ENCODE data around the gene SPOCK1. TPM values are rescaled to one million over a fixed set of nuclear protein-coding genes. Genes with fewer than 3 reads are reported as not detected.

The SPOCK1 gene
- total and polyA plus RNA-seq, 7 donors: 4.2 to 52.7 (median 16.0) TPM

DNA sequence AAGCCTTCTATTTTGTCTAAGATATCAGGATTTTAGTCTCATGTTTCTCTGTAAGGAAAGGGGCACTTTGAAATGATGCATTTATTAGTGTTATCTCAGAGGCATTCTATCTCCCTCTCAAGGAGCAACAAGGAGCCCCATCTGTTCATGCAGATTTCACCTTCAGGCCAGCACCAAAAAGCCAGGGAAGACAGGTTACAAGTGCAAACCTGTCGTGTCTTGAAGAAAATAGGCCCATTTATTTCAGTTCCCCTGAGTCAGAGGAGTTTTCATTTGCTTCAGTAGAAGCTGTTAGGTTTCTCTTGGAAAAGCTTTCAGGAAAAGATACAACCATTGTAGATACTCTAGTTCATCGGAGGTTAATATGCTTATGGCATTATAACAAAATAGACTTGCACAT is 97.2 kb downstream of the SPOCK1 start:
- no peak for DNase-seq
- no peaks in the 10 kb centered on the region for H3K4me1 ChIP-seq
- H3K9me3 ChIP-seq: no peaks in the 10 kb centered on the region
- WGBS, 3 donors: 66 to 75% (median 74%) methylated on average over 2 of the region's 2 CpGs
- TF ChIP-seq, protein P1, sequence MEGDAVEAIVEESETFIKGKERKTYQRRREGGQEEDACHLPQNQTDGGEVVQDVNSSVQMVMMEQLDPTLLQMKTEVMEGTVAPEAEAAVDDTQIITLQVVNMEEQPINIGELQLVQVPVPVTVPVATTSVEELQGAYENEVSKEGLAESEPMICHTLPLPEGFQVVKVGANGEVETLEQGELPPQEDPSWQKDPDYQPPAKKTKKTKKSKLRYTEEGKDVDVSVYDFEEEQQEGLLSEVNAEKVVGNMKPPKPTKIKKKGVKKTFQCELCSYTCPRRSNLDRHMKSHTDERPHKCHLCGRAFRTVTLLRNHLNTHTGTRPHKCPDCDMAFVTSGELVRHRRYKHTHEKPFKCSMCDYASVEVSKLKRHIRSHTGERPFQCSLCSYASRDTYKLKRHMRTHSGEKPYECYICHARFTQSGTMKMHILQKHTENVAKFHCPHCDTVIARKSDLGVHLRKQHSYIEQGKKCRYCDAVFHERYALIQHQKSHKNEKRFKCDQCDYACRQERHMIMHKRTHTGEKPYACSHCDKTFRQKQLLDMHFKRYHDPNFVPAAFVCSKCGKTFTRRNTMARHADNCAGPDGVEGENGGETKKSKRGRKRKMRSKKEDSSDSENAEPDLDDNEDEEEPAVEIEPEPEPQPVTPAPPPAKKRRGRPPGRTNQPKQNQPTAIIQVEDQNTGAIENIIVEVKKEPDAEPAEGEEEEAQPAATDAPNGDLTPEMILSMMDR (IDR thresholded peaks at IDR 0.05): no peak
- intact Hi-C loops (cut with DNase I): no loop called here
- H3K27me3 ChIP-seq (ENCODE audit: insufficient read depth in 3 of 3, low read length in 2 of 3): no peaks in the 10 kb centered on the region
- no peak for ATAC-seq
- no peak overlapping the region for H3K27ac ChIP-seq
- no peak overlapping the region for H3K4me3 ChIP-seq
- H3K36me3 ChIP-seq (ENCODE audit: insufficient read depth in 1 of 2, low read depth in 1 of 2): no peaks in the 10 kb centered on the region

DNA sequence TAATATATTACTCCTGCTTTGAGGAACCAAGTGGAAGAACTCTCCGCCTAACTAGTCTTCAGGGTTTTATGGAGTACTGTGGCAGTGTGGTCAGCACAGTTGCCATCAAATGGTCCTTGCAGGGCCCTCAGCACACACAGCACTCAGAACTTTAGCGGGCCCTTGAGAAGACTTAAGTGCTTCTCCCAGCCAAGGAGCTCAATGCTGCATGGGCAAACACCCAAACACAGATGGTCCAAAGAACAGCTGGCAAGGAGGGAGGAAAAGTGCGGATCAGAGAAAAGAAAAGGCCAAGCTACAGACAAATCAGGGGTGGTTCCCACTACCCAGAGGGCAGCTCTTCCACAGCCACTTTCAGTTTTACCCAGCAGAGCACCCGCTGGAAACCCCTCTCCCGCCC is 98.6 kb downstream of the SPOCK1 start:
- no peaks in the 10 kb centered on the region for H3K36me3 ChIP-seq (ENCODE audit: insufficient read depth in 1 of 2, low read depth in 1 of 2)
- no peak overlapping the region for H3K27ac ChIP-seq
- H3K27me3 ChIP-seq (ENCODE audit: insufficient read depth in 3 of 3, low read length in 2 of 3): no peaks in the 10 kb centered on the region
- WGBS, 3 donors: 62 to 72% (median 69%) methylated on average over 5 of the region's 5 CpGs
- intact Hi-C loops (cut with DNase I): no loop called here
- no peak overlapping the region for H3K4me3 ChIP-seq
- no peaks in the 10 kb centered on the region for H3K4me1 ChIP-seq
- TF ChIP-seq, protein P1 (IDR thresholded peaks at IDR 0.05): no peak
- H3K9me3 ChIP-seq: no peaks in the 10 kb centered on the region
- ATAC-seq: no peak
- DNase-seq: no peak

DNA sequence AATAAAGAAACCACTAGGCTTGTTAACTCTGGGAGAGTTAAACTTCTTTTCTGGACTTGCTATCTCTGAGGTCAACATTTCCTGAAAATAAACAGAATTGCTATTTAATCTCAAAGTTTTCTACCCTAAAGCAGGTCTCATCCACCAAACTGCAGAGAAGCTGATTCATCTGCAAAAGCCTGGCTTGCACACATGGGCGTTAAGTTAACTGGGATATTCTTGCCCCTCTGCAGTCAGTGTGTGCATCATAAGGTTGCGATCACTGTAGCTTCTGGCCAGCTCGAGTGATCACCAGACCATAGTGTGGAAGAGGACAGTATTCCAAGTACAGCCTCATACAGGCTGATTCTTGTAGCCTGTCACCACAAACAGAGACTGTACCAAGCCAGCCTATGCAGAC is 99.2 kb downstream of the SPOCK1 start:
- WGBS, 3 donors: 82 to 85% (median 82%) methylated on average over 3 of the region's 3 CpGs
- Histone ChIP-seq H3K4me1 (no peaks in the 10 kb centered on the region), H3K36me3 (ENCODE audit: insufficient read depth in 1 of 2, low read depth in 1 of 2) (no peaks in the 10 kb centered on the region), H3K4me3 (no peak overlapping the region), H3K9me3 (no peaks in the 10 kb centered on the region), H3K27ac (no peak overlapping the region), H3K27me3 (ENCODE audit: insufficient read depth in 3 of 3, low read length in 2 of 3) (no peaks in the 10 kb centered on the region)
- ATAC-seq (no peak), DNase-seq (no peak)
- TF ChIP-seq, protein P1 (IDR thresholded peaks at IDR 0.05): no peak
- intact Hi-C loops (cut with DNase I): no loop called here

DNA sequence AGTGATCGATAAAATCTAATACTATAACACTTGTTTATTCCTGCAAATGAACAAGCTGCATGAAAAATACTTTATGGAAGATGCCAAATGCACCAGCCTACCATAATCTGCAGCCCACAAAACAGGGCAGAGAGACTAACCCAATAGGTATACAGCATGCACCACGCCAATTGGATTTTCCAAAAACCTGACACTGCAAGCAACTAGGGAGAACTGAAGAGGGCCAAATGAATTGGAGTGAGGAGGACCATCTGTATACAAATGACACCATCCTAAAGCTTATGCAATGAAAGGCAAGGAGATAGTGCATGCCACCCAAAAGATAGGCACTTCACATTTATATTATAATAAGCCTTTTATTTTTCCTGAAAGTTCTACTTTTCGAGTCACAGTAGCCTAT is 100.4 kb downstream of the SPOCK1 start:
- TF ChIP-seq, protein P1 (IDR thresholded peaks at IDR 0.05): no peak
- no peaks in the 10 kb centered on the region for H3K4me1 ChIP-seq
- ATAC-seq: no peak
- no peaks in the 10 kb centered on the region for H3K27me3 ChIP-seq (ENCODE audit: insufficient read depth in 3 of 3, low read length in 2 of 3)
- H3K36me3 ChIP-seq (ENCODE audit: insufficient read depth in 1 of 2, low read depth in 1 of 2): no peaks in the 10 kb centered on the region
- DNase-seq: no peak
- no peak overlapping the region for H3K27ac ChIP-seq
- 65 to 86% (median 75%) methylated on average over 3 of the region's 3 CpGs for WGBS, 3 donors
- intact Hi-C loops (cut with DNase I): no loop called here
- no peak overlapping the region for H3K4me3 ChIP-seq
- H3K9me3 ChIP-seq: no peaks in the 10 kb centered on the region

DNA sequence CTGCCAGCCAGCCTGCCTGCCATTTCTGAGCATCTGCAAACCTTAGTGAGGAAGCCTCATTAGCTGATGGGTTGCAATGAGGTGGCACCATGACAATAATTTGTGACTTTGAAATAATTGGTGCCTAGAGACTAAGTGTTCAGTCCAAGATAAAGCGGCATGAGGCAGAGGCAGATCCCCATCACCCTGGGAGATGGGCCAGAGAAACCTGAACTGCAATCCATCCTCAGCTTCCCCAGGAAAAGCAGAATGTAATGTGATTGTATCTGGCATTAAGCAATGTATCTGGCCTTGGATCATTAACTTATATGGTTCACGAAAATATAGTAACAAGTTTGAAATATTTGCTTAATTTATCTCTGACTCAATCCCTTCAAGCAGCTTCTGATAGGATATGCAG is 101.0 kb downstream of the SPOCK1 start:
- intact Hi-C loops (cut with DNase I): no loop called here
- 49 to 77% (median 61%) methylated on average over 2 of the region's 2 CpGs for WGBS, 3 donors

More for the DNA sequence above, 101.0 kb downstream of the SPOCK1 start:
- DNase-seq (no peak), ATAC-seq (no peak)
- Histone ChIP-seq H3K27ac (no peak overlapping the region), H3K9me3 (no peaks in the 10 kb centered on the region), H3K36me3 (ENCODE audit: insufficient read depth in 1 of 2, low read depth in 1 of 2) (no peaks in the 10 kb centered on the region), H3K4me3 (no peak overlapping the region), H3K4me1 (no peaks in the 10 kb centered on the region), H3K27me3 (ENCODE audit: insufficient read depth in 3 of 3, low read length in 2 of 3) (no peaks in the 10 kb centered on the region)
- TF ChIP-seq, protein P1 (IDR thresholded peaks at IDR 0.05): no peak
